ENCODE measurements around the gene DGAT2.
"Not testable (repeated sequence)": the region's sequence is repeated elsewhere in the genome, so short reads cannot be mapped to it uniquely, and the experiment has no call there.

Gene DGAT2

GRCh38 chr11:75768112-75768908 is at the start of gene DGAT2:
Gene DGAT2 (plus strand): TSS chr11:75768778. CDS start chr11:75768992, 214 bp downstream.
- DNase-seq, result peak; percentile 46

- no peak for DNase-seq
Observed at GRCh38 chr11:75719340-75720239, 49.0 kb upstream of the DGAT2 start.

GRCh38 chr11:75720639-75721038 is 47.9 kb upstream of the DGAT2 start:
- DNase-seq, result no peak

GRCh38 chr11:75721852-75722668 is 46.5 kb upstream of the DGAT2 start:
- no peak for DNase-seq

GRCh38 chr11:75722669-75723042 is 45.9 kb upstream of the DGAT2 start:
- no peak for DNase-seq

GRCh38 chr11:75725547-75726320 is 42.8 kb upstream of the DGAT2 start:
- DNase-seq, result no peak

GRCh38 chr11:75728992-75729391 is 39.6 kb upstream of the DGAT2 start:
- no peak for DNase-seq

- DNase-seq, result no peak
Observed at GRCh38 chr11:75731095-75731494, 37.5 kb upstream of the DGAT2 start.

GRCh38 chr11:75733071-75733430 is 35.5 kb upstream of the DGAT2 start:
- no peak for DNase-seq

- peak; percentile 16 for DNase-seq
Observed at GRCh38 chr11:75733431-75734107, 35.0 kb upstream of the DGAT2 start.

GRCh38 chr11:75734491-75735180 is 33.9 kb upstream of the DGAT2 start:
- DNase-seq, result no peak

GRCh38 chr11:75735181-75735845 is 33.3 kb upstream of the DGAT2 start:
- DNase-seq, result no peak

GRCh38 chr11:75737314-75737713 is 31.3 kb upstream of the DGAT2 start:
- no peak for DNase-seq

GRCh38 chr11:75740681-75741080 is 27.9 kb upstream of the DGAT2 start:
- no peak for DNase-seq

- DNase-seq, result not testable (repeated sequence)
Observed at GRCh38 chr11:75743159-75743558, 25.4 kb upstream of the DGAT2 start.

- no peak for DNase-seq
Observed at GRCh38 chr11:75743711-75744563, 24.6 kb upstream of the DGAT2 start.

- DNase-seq, result no peak
Observed at GRCh38 chr11:75745807-75746206, 22.8 kb upstream of the DGAT2 start.

- DNase-seq, result not testable (repeated sequence)
Observed at GRCh38 chr11:75748729-75749273, 19.8 kb upstream of the DGAT2 start.

- DNase-seq, result not testable (repeated sequence)
Observed at GRCh38 chr11:75754933-75755332, 13.6 kb upstream of the DGAT2 start.
